SK-N-MC (cell line): ENCODE measurements around the gene NADK.

Experiments used
- FOXP2 ChIP-seq: optimal IDR thresholded peaks from 2 replicates; pipeline ENCODE3; 2011; ENCODE audit warnings: mild to moderate bottlenecking, moderate library complexity; ENCODE audit not compliant: insufficient read depth; ENCODE audit errors: extremely low read length, control extremely low read depth
- POLR2AphosphoS5 ChIP-seq: IDR thresholded peaks from 2 replicates; pipeline ENCODE4 v1.6.1; 2012; ENCODE audit warnings: mild to moderate bottlenecking, low read depth, low read length, borderline replicate concordance

DNA sequence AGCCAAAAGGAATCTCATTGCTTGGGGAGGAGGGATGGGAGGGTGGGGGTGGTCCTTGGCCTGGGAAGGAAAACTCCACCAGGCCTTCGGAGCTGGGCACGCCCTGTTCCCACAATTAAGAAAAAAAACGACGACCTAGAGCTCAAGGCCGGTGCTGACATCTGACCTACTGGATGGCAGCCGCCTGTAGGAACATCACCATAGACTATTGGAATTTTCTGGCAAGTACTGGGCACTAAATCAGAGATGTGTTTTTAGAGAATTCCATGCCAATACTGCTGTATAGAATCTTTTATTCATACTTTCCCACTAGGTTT lies 729 bp downstream of the NADK start:
- TF ChIP-seq FOXP2 (no peak), POLR2AphosphoS5 (no peak)
